Calu3 (cell line): Measurements from ENCODE around the gene IL20RB. TPM values are rescaled to one million over a fixed set of nuclear protein-coding genes. Genes with fewer than 3 reads are reported as not detected.
"Not testable (repeated sequence)": the region's sequence is repeated elsewhere in the genome, so short reads cannot be mapped to it uniquely, and the experiment has no call there.

Source experiments
- BruUV-seq: library from RNA; stranded (reverse); fragments of 400-500 nt; replicated peaks from 2 replicates; lab custom pipeline; 2021; lab: Mats Ljungman, UMichigan
- CTCF ChIA-PET: fragments of 300-600 bp; sonication (Branson Sonifier 250); formaldehyde crosslinking; loops from one replicate; lab custom pipeline; 2022; ENCODE audit warnings: antibody characterized with exemption; lab: Charles Lee
- DNase-seq: peaks from one replicate; pipeline ENCODE4 v3.0.0; 2022
- H3K27ac Mint-ChIP-seq: one replicate; pipeline ENCODE4 v1.8.0; 2022; ENCODE audit warnings: mixed read lengths; ENCODE audit not compliant: unreplicated experiment
- H3K27me3 Mint-ChIP-seq: one replicate; pipeline ENCODE4 v1.8.0; 2022; ENCODE audit warnings: mixed read lengths; ENCODE audit not compliant: unreplicated experiment
- H3K36me3 Mint-ChIP-seq: one replicate; pipeline ENCODE4 v1.8.0; 2022; ENCODE audit warnings: mild to moderate bottlenecking, moderate library complexity, mixed read lengths; ENCODE audit not compliant: insufficient read depth, unreplicated experiment
- H3K4me1 Mint-ChIP-seq: one replicate; pipeline ENCODE4 v1.8.0; 2022; ENCODE audit warnings: mild to moderate bottlenecking, low read depth, mixed read lengths; ENCODE audit not compliant: unreplicated experiment
- H3K4me3 Mint-ChIP-seq: one replicate; pipeline ENCODE4 v1.8.0; 2022; ENCODE audit warnings: mild to moderate bottlenecking, low read depth, moderate library complexity, mixed read lengths; ENCODE audit not compliant: unreplicated experiment
- H3K9me3 Mint-ChIP-seq: one replicate; pipeline ENCODE4 v1.8.0; 2022; ENCODE audit warnings: low read depth, mixed read lengths; ENCODE audit not compliant: unreplicated experiment
- intact Hi-C: fragments of 100-400 bp; cut with micrococcal nuclease; formaldehyde crosslinking; loops from one replicate; pipeline ENCODE4 v1.10.0; 2022; ENCODE audit not compliant: unreplicated experiment
- total RNA-seq: library from RNA; stranded (reverse); gene quantifications from 2 replicates; pipeline ENCODE4 v1.2.3, GENCODE V29; 2022
- TF ChIP-seq, protein P1 (sequence below): fragments of 200-600 bp; IDR thresholded peaks from one replicate; pipeline ENCODE4 v1.8.0; 2022; ENCODE audit warnings: antibody characterized with exemption; ENCODE audit not compliant: unreplicated experiment

IL20RB gene
- total RNA-seq, 1 experiment from 2014 or later: 12.0 TPM

DNA sequence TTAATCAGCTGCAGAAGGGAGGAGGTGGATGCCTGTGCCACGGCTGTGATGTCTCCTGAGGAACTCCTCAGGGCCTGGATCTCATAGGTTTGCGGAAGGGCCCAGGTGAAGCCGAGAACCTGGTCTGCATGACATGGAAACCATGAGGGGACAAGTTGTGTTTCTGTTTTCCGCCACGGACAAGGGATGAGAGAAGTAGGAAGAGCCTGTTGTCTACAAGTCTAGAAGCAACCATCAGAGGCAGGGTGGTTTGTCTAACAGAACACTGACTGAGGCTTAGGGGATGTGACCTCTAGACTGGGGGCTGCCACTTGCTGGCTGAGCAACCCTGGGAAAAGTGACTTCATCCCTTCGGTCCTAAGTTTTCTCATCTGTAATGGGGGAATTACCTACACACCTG lies 52.4 kb downstream of the IL20RB start:
- TF ChIP-seq, protein P1, sequence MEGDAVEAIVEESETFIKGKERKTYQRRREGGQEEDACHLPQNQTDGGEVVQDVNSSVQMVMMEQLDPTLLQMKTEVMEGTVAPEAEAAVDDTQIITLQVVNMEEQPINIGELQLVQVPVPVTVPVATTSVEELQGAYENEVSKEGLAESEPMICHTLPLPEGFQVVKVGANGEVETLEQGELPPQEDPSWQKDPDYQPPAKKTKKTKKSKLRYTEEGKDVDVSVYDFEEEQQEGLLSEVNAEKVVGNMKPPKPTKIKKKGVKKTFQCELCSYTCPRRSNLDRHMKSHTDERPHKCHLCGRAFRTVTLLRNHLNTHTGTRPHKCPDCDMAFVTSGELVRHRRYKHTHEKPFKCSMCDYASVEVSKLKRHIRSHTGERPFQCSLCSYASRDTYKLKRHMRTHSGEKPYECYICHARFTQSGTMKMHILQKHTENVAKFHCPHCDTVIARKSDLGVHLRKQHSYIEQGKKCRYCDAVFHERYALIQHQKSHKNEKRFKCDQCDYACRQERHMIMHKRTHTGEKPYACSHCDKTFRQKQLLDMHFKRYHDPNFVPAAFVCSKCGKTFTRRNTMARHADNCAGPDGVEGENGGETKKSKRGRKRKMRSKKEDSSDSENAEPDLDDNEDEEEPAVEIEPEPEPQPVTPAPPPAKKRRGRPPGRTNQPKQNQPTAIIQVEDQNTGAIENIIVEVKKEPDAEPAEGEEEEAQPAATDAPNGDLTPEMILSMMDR: no peak
- H3K36me3 Mint-ChIP-seq: no peaks in the 10 kb centered on the region

DNA sequence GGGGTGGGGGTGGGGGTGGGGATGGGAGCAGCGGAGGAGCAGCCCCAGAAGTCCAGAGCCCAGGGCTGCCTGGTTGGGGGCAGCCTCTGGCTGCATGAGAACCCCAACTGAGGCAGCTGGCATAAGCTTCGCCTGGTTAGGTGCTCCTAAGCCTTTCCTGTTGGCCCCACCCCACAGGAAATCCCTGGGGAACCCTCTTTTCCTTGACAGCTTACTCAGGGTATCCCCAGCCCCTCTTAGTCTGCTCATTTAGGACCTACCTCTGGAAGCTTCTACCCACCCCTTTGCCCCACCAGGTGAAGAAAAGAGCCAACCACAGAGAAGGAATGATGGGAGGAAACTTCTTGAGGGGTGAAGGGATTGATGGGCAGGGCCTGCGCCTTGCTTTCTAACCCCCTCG lies 53.4 kb downstream of the IL20RB start:
- Mint-ChIP-seq H3K27ac (no peak overlapping the region), H3K36me3 (no peaks in the 10 kb centered on the region), H3K9me3 (no peaks in the 10 kb centered on the region), H3K4me3 (no peak overlapping the region), H3K27me3 (no peaks in the 10 kb centered on the region), H3K4me1 (peaks cover 14% of the 10 kb centered on the region)
- intact Hi-C loops: loop anchor here (10.0 kb wide), 1 partner anchor 706 kb away; no protein-coding TSS in a partner anchor
- CTCF ChIA-PET: interaction anchor here (0.8 kb wide), 1 partner anchor 149 kb away, joined by 4 read pairs; the partner anchor contains the start of gene NCK1
- BruUV-seq: no TSS peak
- no peak for DNase-seq
- TF ChIP-seq, protein P1: no peak

More for the DNA sequence above, 52.4 kb downstream of the IL20RB start:
- H3K9me3 Mint-ChIP-seq: no peaks in the 10 kb centered on the region
- intact Hi-C loops: loop anchor here (10.0 kb wide), 1 partner anchor 705 kb away; no protein-coding TSS in a partner anchor
- peaks cover 14% of the 10 kb centered on the region for H3K4me1 Mint-ChIP-seq
- CTCF ChIA-PET: no interaction called here
- no peaks in the 10 kb centered on the region for H3K27me3 Mint-ChIP-seq
- DNase-seq: no peak
- BruUV-seq: no TSS peak
- H3K27ac Mint-ChIP-seq: no peak overlapping the region
- H3K4me3 Mint-ChIP-seq: no peak overlapping the region

DNA sequence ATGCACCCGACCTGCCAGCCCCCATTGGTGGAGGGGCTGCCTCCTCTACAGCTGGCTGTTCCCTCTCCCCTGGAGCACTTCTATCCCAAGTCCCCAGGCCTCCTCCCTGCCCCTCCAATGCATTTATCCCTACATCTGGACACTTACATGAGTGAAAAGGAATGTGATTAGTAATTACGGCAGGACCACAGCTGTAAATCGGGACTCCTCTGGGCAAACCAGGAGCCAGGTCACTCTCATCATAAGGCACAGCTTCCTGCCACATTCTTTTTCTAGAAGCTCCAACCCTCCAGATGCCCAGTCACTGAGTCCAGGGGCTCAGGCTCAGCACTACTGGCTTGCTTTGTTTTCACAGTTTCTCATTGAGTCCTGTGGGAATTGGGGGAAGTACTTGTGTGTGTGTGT lies 54.3 kb downstream of the IL20RB start:
- CTCF ChIA-PET: no interaction called here
- intact Hi-C loops: loop anchor here (10.0 kb wide), 1 partner anchor 707 kb away; no protein-coding TSS in a partner anchor
- no peak for DNase-seq
- TF ChIP-seq, protein P1: no peak
- BruUV-seq: no TSS peak
- no peaks in the 10 kb centered on the region for H3K9me3 Mint-ChIP-seq
- H3K4me1 Mint-ChIP-seq: peaks cover 14% of the 10 kb centered on the region
- no peaks in the 10 kb centered on the region for H3K27me3 Mint-ChIP-seq
- no peak overlapping the region for H3K4me3 Mint-ChIP-seq
- no peak overlapping the region for H3K27ac Mint-ChIP-seq
- H3K36me3 Mint-ChIP-seq: no peaks in the 10 kb centered on the region

DNA sequence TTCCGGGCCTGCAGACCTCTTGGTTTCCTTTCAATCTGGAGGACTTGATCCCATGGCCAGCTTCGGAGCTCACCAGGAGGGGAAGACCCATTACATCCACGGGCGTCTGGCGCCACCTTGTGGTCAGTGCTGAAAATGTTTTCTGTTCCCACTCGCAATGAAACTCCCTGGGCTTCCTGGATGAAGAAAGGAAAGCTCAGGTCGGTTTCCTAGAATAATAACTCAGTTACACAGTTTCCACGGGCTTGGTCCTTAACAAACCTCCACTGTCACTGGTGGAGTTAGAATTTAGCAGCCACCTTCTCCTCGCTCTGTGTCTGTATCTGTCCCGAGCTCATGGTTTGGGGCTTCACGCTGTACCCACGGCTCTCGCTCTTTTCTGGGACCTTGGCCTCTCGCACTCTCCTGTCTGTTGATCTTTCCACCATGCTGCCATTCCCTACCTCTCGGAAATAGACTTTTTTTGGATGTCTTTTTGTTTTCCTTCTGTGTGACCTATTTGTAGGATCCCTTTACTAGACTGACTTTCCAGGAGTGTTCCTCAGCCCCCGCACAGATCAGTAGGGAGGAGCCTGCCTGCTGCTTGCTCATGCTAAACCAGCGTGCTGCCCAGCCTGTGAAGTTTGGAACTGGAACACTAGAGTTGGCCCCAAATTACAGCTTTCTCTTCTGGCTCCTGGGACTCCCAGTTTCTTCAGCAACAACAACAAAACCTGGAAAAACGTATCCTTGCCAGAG lies 56.3 kb downstream of the IL20RB start:
- DNase-seq: peak; percentile 97
- Mint-ChIP-seq H3K4me3 (peak overlapping the region; percentile 68), H3K9me3 (no peaks in the 10 kb centered on the region), H3K27me3 (no peaks in the 10 kb centered on the region), H3K27ac (peak overlapping the region; percentile 34), H3K36me3 (no peaks in the 10 kb centered on the region), H3K4me1 (peaks cover 14% of the 10 kb centered on the region)
- CTCF ChIA-PET: interaction anchor here (0.5 to 4.5 kb wide), 32 partner anchors 9 to 1328 kb away, joined by 3 to 147 read pairs (median 4); partner anchors contain the start of genes IL20RB, NCK1 and STAG1
- intact Hi-C loops: loop anchor here (1.0 to 10.0 kb wide), 9 partner anchors 65 to 939 kb away; no protein-coding TSS in a partner anchor
- BruUV-seq: no TSS peak
- TF ChIP-seq, protein P1: peak; percentile 97

DNA sequence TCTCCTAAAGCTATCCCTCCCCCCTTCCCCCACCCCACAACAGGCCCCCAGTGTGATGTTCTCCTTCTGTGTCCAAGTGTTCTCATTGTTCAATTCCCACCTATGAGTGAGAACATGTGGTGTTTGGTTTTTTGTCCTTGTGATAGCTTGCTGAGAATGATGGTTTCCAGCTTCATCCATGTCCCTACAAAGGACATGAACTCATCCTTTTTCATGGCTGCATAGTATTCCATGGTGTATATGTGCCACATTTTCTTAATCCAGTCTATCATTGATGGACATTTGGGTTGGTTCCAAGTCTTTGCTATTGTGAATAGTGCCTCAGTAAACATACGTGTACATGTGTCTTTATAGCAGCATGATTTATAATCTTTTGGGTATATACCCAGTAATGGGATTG lies 59.5 kb downstream of the IL20RB start:
- peaks cover 14% of the 10 kb centered on the region for H3K4me1 Mint-ChIP-seq
- CTCF ChIA-PET, DNase-seq, BruUV-seq, H3K36me3 Mint-ChIP-seq, H3K9me3 Mint-ChIP-seq, H3K27me3 Mint-ChIP-seq, H3K4me3 Mint-ChIP-seq, H3K27ac Mint-ChIP-seq: not testable (repeated sequence)
- intact Hi-C loops: loop anchor here (10.0 kb wide), 1 partner anchor 713 kb away; no protein-coding TSS in a partner anchor
